G401.6 (cell line): Measurements from ENCODE around the gene RHD.
"Not testable (repeated sequence)": the region's sequence is repeated elsewhere in the genome, so short reads cannot be mapped to it uniquely, and the experiment has no call there.

ENCODE experiments used
- FAIRE-seq: peaks from 2 replicates; lab custom pipeline; 2012; peaks lifted over from hg19 to GRCh38; lab: Jason Lieb, UNC

The RHD gene

GRCh38 chr1:25272238-25272637 lies at the start of gene RHD:
Gene RHD, plus strand, starts transcription at chr1:25272509. Its CDS starts 39 bp downstream, at chr1:25272548.
- not testable (repeated sequence) for FAIRE-seq

GRCh38 chr1:25222606-25223005 lies 49.7 kb upstream of the RHD start:
- no peak for FAIRE-seq

GRCh38 chr1:25223471-25223870 lies 48.8 kb upstream of the RHD start:
- no peak for FAIRE-seq

- peak; percentile 95 for FAIRE-seq
Observed at GRCh38 chr1:25232027-25232865, 40.1 kb upstream of the RHD start, which contains the start of gene SYF2. Gene SYF2, minus strand, starts transcription at chr1:25232502. Its CDS starts 35 bp downstream, at chr1:25232467.

- FAIRE-seq: peak; percentile 97
Observed at GRCh38 chr1:25232866-25233784, 39.2 kb upstream of the RHD start.

GRCh38 chr1:25235411-25235810 lies 36.9 kb upstream of the RHD start:
- FAIRE-seq: not testable (repeated sequence)

- not testable (repeated sequence) for FAIRE-seq
Observed at GRCh38 chr1:25236261-25236660, 36.0 kb upstream of the RHD start.

GRCh38 chr1:25238046-25238445 lies 34.3 kb upstream of the RHD start:
- no peak for FAIRE-seq

GRCh38 chr1:25239681-25240541 lies 32.4 kb upstream of the RHD start:
- peak; percentile 94 for FAIRE-seq

- FAIRE-seq: no peak
Observed at GRCh38 chr1:25243907-25244306, 28.4 kb upstream of the RHD start.

- FAIRE-seq: no peak
Observed at GRCh38 chr1:25245393-25245792, 26.9 kb upstream of the RHD start.

- peak; percentile 67 for FAIRE-seq
Observed at GRCh38 chr1:25245809-25246599, 26.3 kb upstream of the RHD start.

GRCh38 chr1:25246600-25247023 lies 25.7 kb upstream of the RHD start:
- FAIRE-seq: no peak

- FAIRE-seq: peak; percentile 93
Observed at GRCh38 chr1:25247024-25247828, 25.1 kb upstream of the RHD start, which contains the start of gene RSRP1. Gene RSRP1, minus strand, starts transcription at chr1:25247454. Its CDS starts 491 bp downstream, at chr1:25246963.

- no peak for FAIRE-seq
Observed at GRCh38 chr1:25247829-25248754, 24.2 kb upstream of the RHD start.

GRCh38 chr1:25253911-25254310 lies 18.4 kb upstream of the RHD start:
- no peak for FAIRE-seq

- FAIRE-seq: no peak
Observed at GRCh38 chr1:25255706-25256577, 16.4 kb upstream of the RHD start.

GRCh38 chr1:25256578-25256965 lies 15.7 kb upstream of the RHD start:
- FAIRE-seq: no peak
